Gastrocnemius medialis (tissue), 4 donors: Measurements from ENCODE around the gene MICU1.

Experiments
- POLR2A ChIP-seq, 2 donors: fragments of 450-650 bp; IDR thresholded peaks; one replicate each; pipeline ENCODE4 v1.6.1; 2017; ENCODE audit warnings: antibody characterized with exemption in 2 of 2, mild to moderate bottlenecking in 2 of 2, moderate library complexity in 2 of 2
- TF ChIP-seq, protein P1 (sequence below), 5 experiments: fragments of 450-650 bp in 3 of 5; fragments of 200-600 bp in 2 of 5; sonication (generic) in 2 of 5; IDR thresholded peaks in 4 of 5; conservative IDR thresholded peaks in 1 of 5; 1 replicate in 4 of 5; 2 replicates in 1 of 5; pipeline ENCODE4 v1.5.1; 2016 to 2019; ENCODE audit warnings: antibody characterized with exemption in 5 of 5, mild to moderate bottlenecking in 3 of 5, moderate library complexity in 3 of 5

DNA sequence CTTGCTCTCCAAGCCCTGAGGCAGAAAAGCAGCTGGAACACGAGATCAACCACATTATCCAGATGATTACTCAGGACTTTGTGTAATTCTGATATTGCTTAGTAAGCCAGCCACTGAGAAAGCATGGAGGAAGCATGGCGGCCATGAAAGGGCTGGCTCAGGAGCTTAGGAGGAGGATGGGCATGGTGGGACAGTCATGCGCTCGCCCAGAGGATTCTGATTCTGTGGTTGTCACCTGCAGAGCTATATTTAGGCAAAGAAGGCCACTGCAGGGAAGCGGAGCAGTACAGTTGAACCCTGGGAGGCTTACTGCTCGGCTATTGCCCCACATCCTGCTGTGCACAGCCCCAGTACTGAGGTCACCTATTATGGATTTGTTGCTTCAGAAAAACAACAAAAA lies 142.4 kb downstream of the MICU1 start:
- TF ChIP-seq, protein P1, sequence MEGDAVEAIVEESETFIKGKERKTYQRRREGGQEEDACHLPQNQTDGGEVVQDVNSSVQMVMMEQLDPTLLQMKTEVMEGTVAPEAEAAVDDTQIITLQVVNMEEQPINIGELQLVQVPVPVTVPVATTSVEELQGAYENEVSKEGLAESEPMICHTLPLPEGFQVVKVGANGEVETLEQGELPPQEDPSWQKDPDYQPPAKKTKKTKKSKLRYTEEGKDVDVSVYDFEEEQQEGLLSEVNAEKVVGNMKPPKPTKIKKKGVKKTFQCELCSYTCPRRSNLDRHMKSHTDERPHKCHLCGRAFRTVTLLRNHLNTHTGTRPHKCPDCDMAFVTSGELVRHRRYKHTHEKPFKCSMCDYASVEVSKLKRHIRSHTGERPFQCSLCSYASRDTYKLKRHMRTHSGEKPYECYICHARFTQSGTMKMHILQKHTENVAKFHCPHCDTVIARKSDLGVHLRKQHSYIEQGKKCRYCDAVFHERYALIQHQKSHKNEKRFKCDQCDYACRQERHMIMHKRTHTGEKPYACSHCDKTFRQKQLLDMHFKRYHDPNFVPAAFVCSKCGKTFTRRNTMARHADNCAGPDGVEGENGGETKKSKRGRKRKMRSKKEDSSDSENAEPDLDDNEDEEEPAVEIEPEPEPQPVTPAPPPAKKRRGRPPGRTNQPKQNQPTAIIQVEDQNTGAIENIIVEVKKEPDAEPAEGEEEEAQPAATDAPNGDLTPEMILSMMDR (IDR thresholded peaks at IDR 0.05 in 4 of 5, conservative IDR thresholded peaks at IDR 0.05 in 1 of 5) = no peak
- no peak for TF ChIP-seq POLR2A (IDR thresholded peaks at IDR 0.05)
